ENCODE measurements around the gene SRGAP3. TPM values are rescaled to one million over a fixed set of nuclear protein-coding genes. Genes with fewer than 3 reads are reported as not detected.

The SRGAP3 gene
- total RNA-seq, 2 experiments from 2014 or later: 1.2 to 1.3 TPM

DNA sequence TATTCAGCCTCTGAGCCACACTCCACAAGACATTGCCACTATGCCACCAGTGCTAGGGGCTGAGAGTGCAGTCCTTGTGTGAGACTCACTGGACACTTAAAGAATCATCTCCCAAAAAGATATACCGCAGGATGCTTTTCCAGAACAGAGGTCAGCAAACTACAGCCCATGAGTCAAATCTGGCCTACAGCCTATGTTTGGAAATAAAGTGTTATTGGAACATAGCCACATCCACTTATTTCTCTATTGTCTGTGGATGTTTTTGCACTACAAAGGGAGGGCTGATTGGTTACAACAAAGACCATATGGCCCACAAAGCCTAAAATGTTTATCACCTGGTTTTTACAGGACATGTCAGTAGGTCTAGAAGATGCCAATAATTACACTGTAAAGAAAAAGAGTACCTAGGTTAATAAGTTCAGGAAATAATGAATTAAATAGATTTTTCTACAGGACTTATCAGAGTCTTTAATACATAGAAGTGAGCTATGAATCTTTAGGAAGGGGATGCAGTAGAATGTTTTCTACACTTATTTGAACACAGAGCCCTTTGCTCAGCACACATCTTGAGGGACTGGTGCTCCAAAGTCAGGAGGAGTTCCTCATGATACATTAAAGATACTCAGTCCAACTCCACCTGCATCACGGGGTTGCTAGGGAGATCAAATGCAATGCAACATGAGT, 26.3 kb downstream of the SRGAP3 start:
- Mint-ChIP-seq H3K9me3 (no peaks in the 10 kb centered on the region), H3K36me3 (no peaks in the 10 kb centered on the region), H3K4me1 (peaks cover 7% of the 10 kb centered on the region), H3K4me3 (no peak overlapping the region), H3K27me3 (no peaks in the 10 kb centered on the region), H3K27ac (no peak overlapping the region)
- no peak for DNase-seq

DNA sequence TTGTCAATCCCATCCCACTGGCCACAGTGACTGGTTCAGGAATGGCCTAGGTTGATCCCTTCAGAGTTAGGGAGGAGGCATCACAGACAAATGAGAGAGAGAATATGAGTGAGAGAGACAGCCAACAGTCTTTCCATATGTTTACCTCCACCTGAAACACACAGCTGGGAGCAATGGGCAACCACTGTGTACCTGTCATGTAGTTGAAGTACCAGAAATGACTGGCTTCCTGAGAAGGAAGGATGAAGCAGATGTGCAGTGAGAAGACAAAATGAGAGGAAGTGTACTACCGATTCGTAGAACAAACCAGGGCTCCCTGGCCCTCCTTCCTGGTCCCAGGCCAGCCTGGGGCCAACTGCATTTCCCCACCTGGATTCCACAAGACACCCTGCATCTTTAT, 27.4 kb downstream of the SRGAP3 start:
- Mint-ChIP-seq H3K4me3 (no peak overlapping the region), H3K27me3 (no peaks in the 10 kb centered on the region), H3K4me1 (peaks cover 7% of the 10 kb centered on the region), H3K36me3 (no peaks in the 10 kb centered on the region), H3K9me3 (no peaks in the 10 kb centered on the region), H3K27ac (no peak overlapping the region)
- no peak for DNase-seq

DNA sequence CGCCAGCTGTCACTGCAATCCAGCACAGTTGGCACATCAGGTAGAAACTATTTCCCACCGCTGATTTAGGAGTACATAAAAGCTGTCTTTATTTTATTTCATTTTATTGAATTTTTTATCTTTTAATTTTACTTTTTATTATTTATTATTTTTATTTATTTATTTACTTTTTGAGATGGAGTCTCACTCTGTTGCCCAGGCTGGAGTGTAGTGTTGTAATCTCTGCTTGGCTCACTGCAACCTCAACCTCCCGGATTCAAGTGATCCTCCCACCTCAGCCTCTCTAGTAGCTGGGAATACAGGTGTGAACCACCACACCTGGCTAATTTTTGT, 31.0 kb downstream of the SRGAP3 start:
- Mint-ChIP-seq H3K27me3 (no peaks in the 10 kb centered on the region), H3K9me3 (no peaks in the 10 kb centered on the region), H3K27ac (no peak overlapping the region), H3K4me1 (no peaks in the 10 kb centered on the region), H3K36me3 (no peaks in the 10 kb centered on the region), H3K4me3 (no peak overlapping the region)
- no peak for DNase-seq

DNA sequence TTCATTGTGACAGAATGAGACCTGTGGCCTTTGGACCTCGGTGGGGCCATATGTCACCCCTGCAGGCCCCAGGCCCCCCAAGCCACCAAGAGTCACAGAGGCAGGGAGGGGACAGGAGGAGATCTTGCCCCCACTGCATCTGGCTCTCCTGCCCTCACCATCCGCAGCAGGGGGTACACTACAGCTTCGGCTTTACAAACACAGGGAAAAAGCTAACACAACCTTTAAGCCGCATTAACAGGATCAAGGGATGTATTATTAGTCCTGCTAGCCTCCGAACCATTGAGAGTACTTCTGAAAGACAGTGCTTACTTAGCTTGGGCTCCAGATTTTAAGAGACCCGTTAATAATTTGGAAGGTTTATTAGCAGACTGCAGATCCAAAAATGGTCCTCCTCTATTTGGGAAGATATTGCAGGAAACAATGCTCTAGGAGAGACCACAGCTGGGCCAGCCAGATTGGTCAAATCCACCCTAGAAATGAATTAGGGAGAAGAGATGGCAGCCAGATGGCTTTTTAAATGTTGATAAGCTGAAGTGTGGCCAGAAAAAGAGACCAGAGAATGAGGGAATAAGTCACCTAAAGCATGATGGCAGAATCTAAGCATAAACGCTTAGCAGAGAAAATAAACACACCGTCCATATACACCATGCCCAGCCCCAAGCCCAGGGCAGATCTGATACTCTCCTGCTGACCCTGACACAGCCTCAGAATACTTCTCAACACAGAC, 31.5 kb downstream of the SRGAP3 start:
- Mint-ChIP-seq H3K4me3 (no peak overlapping the region), H3K4me1 (no peaks in the 10 kb centered on the region), H3K27me3 (no peaks in the 10 kb centered on the region), H3K27ac (no peak overlapping the region), H3K36me3 (no peaks in the 10 kb centered on the region), H3K9me3 (no peaks in the 10 kb centered on the region)
- DNase-seq: no peak

DNA sequence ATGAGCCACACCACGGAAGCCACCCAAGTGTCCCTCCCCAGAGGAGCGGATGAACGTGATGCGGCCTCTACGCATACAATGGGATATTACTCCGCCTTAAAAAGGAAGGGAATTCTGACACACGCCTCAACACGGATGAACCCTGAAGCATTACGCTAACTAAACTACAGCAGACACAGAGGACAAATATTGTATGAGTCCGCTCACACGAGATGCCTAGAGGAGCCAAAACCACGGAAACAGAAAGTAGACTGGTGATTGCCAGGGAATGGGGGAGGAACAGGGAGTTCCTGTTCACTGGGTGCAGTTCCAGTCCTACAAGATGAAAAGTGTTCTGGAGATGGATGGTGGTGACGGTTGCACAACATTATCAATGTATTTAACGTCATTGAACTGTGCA, 32.7 kb downstream of the SRGAP3 start:
- Mint-ChIP-seq H3K9me3 (no peaks in the 10 kb centered on the region), H3K4me3 (no peak overlapping the region), H3K27ac (no peak overlapping the region), H3K4me1 (no peaks in the 10 kb centered on the region), H3K36me3 (no peaks in the 10 kb centered on the region), H3K27me3 (no peaks in the 10 kb centered on the region)
- no peak for DNase-seq

DNA sequence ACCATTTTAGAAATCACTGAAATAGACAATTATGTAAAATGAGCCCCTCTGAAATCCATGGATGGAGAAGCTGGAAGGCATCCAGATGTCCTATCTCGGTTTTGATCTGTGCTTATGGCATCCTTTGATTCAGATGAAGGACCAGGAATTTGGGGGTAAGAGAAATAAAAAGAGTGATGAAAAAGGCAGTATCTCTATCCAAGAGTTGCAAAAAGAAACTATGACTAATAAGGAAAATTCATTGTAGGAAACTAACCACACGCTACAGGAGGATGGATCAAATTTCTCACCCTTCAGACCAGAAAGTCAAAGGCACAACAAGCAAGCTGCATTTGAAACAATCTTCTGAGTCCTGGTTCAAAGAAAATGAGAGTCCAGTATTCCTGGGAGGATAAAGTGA, 34.8 kb downstream of the SRGAP3 start:
- Mint-ChIP-seq H3K27me3 (no peaks in the 10 kb centered on the region), H3K4me1 (peaks cover 1% of the 10 kb centered on the region), H3K4me3 (no peak overlapping the region), H3K36me3 (no peaks in the 10 kb centered on the region), H3K9me3 (no peaks in the 10 kb centered on the region), H3K27ac (no peak overlapping the region)
- no peak for DNase-seq

DNA sequence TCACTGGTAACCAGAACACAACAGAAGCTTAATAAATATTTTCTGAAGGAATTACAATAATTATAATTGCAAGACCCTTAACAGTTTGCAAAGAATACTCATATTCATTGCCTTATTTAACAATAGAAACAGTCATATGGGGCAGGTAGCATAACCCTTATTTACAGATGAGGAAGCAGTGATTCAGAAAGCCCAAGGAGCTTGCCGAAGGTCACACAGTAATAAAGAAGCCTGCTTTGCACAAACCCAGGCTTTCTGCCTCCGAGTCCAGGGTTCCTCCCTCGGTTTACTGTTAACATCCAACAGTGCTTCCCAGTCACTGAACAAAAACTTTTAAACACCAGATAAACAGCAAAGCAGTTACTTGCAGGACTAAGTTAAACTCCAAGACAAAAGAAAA, 35.3 kb downstream of the SRGAP3 start:
- DNase-seq: no peak
- Mint-ChIP-seq H3K27me3 (no peaks in the 10 kb centered on the region), H3K36me3 (no peaks in the 10 kb centered on the region), H3K4me3 (no peak overlapping the region), H3K27ac (no peak overlapping the region), H3K4me1 (peaks cover 1% of the 10 kb centered on the region), H3K9me3 (no peaks in the 10 kb centered on the region)

DNA sequence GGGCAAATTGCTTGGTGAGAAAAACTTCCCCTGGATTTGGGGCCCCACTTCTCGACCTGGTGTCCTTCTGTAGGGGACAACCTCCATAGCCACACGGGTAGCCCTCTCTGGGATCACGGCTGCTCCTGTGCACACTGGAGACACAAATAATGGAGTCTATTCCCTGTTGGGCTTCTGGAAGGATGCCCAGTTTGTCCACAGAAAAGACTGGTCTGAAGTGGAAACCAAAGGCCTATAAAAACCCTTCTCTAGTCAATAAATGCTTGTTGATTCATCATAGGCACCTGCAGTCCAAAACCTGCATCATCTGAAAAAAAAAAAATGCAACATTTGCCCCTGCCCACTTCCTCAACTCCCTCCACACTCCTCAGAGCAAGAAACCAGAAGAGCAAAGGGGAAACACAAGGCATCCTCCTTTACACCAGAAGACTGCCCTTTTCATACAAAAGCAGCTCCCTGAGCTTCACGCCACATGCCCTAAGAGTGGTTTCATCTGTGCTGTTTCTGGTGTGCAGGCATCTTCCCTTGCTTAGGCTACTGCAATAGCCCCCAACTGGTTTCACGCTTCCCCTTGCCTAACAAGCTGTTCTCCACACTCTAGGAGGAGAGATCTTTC, 36.3 kb downstream of the SRGAP3 start:
- no peak overlapping the region for H3K4me3 Mint-ChIP-seq
- no peak for DNase-seq
- no peak overlapping the region for H3K27ac Mint-ChIP-seq
- H3K9me3 Mint-ChIP-seq: no peaks in the 10 kb centered on the region
- H3K27me3 Mint-ChIP-seq: no peaks in the 10 kb centered on the region
- H3K36me3 Mint-ChIP-seq: no peaks in the 10 kb centered on the region
- peaks cover 1% of the 10 kb centered on the region for H3K4me1 Mint-ChIP-seq

DNA sequence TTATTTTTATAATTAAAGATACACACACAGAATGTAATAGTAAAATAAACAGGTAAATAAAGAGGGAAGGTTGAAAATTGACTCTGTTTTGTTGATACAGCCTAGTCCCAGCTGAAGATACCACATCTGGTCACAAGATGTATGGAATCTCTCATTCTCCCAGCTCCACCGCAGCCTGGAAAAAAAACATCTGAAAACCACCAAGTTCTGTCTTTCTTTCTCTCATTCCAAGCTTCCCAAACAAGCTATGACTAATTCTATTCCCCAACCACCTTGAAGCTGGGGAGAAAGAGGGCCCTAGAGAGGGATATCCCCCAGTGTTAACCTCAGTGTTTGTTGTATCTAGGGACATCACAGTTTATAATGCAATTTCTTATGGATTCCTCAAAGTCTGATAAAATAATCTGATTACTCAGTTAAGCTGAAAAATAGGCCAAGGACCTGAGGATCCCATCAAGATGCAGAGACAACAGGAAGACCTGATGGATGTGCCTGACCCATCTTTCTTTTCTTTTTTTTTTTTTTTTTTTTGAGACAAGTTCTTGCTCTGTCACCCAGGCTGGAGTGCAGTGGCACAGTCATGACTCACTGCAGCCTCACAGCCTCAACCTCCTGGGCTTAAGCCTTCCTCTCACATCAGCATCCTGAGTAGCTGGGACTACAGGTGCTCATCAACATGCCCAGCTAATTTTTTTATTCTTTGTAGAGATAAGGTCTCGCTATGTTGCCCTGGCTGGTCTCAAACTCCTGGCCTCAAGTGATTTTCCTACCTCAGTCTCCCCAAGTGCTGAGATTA, 38.1 kb downstream of the SRGAP3 start:
- Mint-ChIP-seq H3K4me3 (no peak overlapping the region), H3K4me1 (peaks cover 1% of the 10 kb centered on the region), H3K27ac (no peak overlapping the region), H3K9me3 (no peaks in the 10 kb centered on the region), H3K36me3 (no peaks in the 10 kb centered on the region), H3K27me3 (no peaks in the 10 kb centered on the region)
- no peak for DNase-seq

DNA sequence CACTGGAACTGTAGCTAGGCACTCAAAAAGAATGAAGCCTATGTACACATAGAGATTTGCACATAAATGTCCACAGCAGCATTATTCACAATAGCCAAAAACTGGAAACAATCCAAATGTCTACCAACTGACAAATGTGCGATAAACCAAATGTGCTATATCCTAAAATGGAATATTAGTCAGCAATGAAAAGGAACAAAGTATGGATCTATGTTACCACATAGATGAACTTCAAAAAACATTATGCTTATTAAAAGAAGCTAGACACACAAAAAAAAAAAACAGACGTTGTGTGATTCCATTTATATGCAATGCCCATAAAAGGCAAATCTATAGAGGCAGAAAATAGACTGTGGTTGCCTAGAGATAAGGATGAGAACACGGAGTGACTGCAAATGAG, 39.7 kb downstream of the SRGAP3 start:
- peaks cover 1% of the 10 kb centered on the region for H3K4me1 Mint-ChIP-seq
- no peak overlapping the region for H3K27ac Mint-ChIP-seq
- H3K4me3 Mint-ChIP-seq: no peak overlapping the region
- no peak for DNase-seq
- H3K27me3 Mint-ChIP-seq: no peaks in the 10 kb centered on the region
- no peaks in the 10 kb centered on the region for H3K9me3 Mint-ChIP-seq
- H3K36me3 Mint-ChIP-seq: no peaks in the 10 kb centered on the region

DNA sequence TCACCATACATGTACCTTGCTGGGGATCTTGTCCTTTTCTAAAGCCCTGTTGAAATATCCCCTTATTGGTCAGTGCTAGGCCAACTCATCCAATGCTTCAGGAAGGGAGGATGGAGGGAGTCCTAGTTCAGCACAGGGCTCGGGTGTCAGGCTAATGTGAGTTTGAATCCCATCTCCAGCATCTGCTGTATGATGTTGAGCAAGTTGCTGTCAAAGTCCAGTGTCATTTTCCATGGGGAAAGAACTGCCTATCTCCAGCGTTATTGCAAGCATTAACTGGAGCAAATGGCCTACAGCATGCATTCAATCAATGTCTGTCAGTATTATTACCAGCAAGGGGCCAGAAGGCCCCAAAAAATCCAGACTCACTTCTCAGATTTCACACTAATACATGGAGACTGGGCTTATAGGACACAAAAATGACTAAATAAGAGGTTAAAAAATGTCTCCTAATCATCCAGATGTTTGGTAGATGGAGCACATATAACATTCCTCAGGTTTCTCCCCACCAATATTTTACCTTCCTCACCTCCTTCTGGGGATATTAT, 40.8 kb downstream of the SRGAP3 start:
- Mint-ChIP-seq H3K36me3 (no peaks in the 10 kb centered on the region), H3K9me3 (no peaks in the 10 kb centered on the region), H3K4me3 (no peak overlapping the region), H3K4me1 (peaks cover 1% of the 10 kb centered on the region), H3K27me3 (no peaks in the 10 kb centered on the region), H3K27ac (no peak overlapping the region)
- DNase-seq: no peak

DNA sequence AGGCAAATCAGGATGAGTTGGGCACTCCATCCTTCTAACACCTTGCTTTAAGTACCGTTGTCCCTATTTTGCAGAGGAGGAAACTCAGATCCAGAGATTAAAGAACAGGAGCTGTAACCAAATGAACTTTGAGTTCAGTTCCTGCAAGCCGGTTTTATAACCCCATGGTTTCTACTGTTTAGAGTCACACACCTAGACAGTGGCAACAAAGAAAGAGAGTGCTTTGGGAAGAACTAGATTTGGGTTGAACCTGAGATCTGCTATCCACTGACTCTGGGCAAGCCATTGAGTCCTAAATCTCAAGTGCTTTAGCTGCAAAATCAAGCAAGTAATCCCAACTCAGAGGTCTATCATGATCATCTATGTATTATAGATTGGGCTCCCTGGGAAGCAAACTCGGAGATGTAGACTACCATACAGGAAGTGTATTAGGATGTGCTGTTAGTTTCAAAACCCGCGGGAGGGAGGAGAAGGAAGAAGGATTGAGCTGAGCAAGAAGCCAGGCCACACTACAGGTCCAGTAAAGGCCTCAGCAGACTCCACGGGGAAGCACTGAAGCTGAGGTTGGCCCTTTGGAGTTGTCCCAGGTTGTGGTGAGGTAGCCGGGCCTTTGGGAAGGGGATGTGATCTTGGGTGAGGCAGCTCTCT, 42.2 kb downstream of the SRGAP3 start:
- peaks cover 1% of the 10 kb centered on the region for H3K4me1 Mint-ChIP-seq
- H3K27ac Mint-ChIP-seq: no peak overlapping the region
- H3K27me3 Mint-ChIP-seq: no peaks in the 10 kb centered on the region
- no peak for DNase-seq
- H3K4me3 Mint-ChIP-seq: no peak overlapping the region
- no peaks in the 10 kb centered on the region for H3K36me3 Mint-ChIP-seq
- H3K9me3 Mint-ChIP-seq: no peaks in the 10 kb centered on the region

DNA sequence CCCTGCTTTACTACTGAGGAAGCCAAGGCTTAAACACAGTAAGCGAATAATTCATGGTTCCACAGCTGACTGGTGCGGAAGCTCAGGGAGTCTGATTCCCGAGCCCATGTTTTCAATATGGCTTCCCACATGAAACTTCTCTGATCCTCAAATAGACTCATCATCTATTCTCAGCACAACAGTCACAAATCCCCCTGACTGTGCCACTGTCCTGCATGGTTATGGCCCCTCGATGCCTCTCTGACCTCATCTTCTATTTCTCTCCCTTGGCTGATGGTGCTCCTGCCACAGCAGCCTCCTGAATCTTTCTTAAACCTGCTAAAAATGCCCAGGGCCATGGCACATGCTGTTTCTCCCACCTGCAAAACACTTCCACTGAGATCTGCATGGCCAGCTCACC, 43.2 kb downstream of the SRGAP3 start:
- DNase-seq: no peak
- Mint-ChIP-seq H3K4me3 (no peak overlapping the region), H3K4me1 (peaks cover 1% of the 10 kb centered on the region), H3K9me3 (no peaks in the 10 kb centered on the region), H3K27me3 (no peaks in the 10 kb centered on the region), H3K27ac (no peak overlapping the region), H3K36me3 (no peaks in the 10 kb centered on the region)

DNA sequence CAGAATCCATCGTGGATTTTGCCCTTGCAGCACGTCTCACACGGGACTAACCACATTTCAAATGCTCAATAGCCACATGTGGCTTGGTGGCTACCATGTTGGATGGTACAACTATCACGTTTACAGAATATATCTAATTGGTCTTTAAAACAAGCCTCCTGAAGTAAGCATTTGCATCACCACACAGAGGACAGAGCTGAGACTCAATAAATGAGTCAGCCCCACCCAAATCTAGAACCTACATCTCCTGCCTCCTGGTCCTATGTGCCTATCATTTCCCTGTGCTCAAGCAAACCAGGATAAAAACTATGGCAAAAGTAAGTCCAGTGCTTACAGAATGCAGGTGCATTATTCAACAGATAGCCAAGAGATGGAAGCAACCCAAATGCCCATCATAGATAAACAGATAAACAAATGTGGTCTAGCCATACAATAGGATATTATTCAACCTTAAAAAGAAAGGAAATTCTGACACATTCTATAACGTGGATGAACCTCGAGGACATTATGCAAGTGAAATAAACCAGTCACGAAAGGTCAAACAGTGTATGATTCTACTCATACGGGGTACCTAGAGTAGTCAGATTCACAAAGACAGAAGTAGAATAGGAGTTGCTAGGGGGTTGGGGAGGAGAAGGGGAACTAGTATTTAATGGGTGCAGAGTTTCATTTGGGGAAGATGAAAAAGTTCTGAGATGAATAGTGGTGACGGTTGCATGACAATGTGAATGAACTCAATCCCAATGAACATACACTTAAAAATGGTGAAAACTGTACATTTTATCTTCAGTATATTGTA, 43.9 kb downstream of the SRGAP3 start:
- H3K27me3 Mint-ChIP-seq: no peaks in the 10 kb centered on the region
- no peak overlapping the region for H3K27ac Mint-ChIP-seq
- H3K4me1 Mint-ChIP-seq: no peaks in the 10 kb centered on the region
- no peak for DNase-seq
- H3K9me3 Mint-ChIP-seq: no peaks in the 10 kb centered on the region
- no peak overlapping the region for H3K4me3 Mint-ChIP-seq
- H3K36me3 Mint-ChIP-seq: no peaks in the 10 kb centered on the region

Measured in activated naive CD8-positive, alpha-beta T cell treated with anti-CD3 and anti-CD28 coated beads for 36 hours (primary cell).